Endothelial cell of umbilical vein (primary cell): ENCODE results near the gene LAMC2.

Experiments used
- CTCF ChIP-seq, 2 donors: IDR thresholded peaks; 1 replicate in 1 of 2; 2 replicates in 1 of 2; pipeline ENCODE4 v1.5.1; 2011; ENCODE audit warnings: low read length in 2 of 2, mild to moderate bottlenecking in 2 of 2, moderate library complexity in 2 of 2, control low read depth in 1 of 2, inconsistent platforms in 1 of 2, low read depth in 1 of 2; ENCODE audit not compliant: insufficient read depth in 1 of 2; ENCODE audit errors: extremely low read depth in 1 of 2
- EZH2 ChIP-seq: IDR thresholded peaks from 2 replicates; pipeline ENCODE4 v1.6.1; 2012; ENCODE audit warnings: borderline replicate concordance, low read depth, mild to moderate bottlenecking, moderate library complexity, low read length, inconsistent platforms; ENCODE audit not compliant: severe bottlenecking
- JUN ChIP-seq: IDR thresholded peaks from 2 replicates; pipeline ENCODE4 v1.6.1; 2011; ENCODE audit warnings: borderline replicate concordance, low read depth; ENCODE audit not compliant: insufficient read length, insufficient read depth
- POLR2A ChIP-seq: IDR thresholded peaks from 2 replicates; pipeline ENCODE4 v1.6.1; 2012; ENCODE audit warnings: low read depth, mild to moderate bottlenecking, control low read depth, low read length
- POLR2AphosphoS5 ChIP-seq: IDR thresholded peaks from 2 replicates; pipeline ENCODE4 v1.6.1; 2012; ENCODE audit warnings: low read depth, mild to moderate bottlenecking, control low read depth, low read length, moderate library complexity; ENCODE audit not compliant: insufficient read depth

- TF ChIP-seq POLR2A (no peak), CTCF (IDR thresholded peaks at IDR 0.05; ENCODE audit: extremely low read depth in 1 of 2, insufficient read depth in 1 of 2, low read depth in 1 of 2, low read length in 2 of 2) (no peak), JUN (no peak), POLR2AphosphoS5 (no peak), EZH2 (no peak)
Measured at GRCh38 chr1:183248989-183249691, 63.1 kb downstream of the LAMC2 start.
